CMK (cell line): ENCODE measurements around the gene CYP27C1.
"Not testable (repeated sequence)": the region's sequence is repeated elsewhere in the genome, so short reads cannot be mapped to it uniquely, and the experiment has no call there.

Source experiments
- DNase-seq: peaks from one replicate; pipeline ENCODE4 v3.0.0-alpha.2; 2010; ENCODE audit warnings: low read depth

Gene CYP27C1, protein sequence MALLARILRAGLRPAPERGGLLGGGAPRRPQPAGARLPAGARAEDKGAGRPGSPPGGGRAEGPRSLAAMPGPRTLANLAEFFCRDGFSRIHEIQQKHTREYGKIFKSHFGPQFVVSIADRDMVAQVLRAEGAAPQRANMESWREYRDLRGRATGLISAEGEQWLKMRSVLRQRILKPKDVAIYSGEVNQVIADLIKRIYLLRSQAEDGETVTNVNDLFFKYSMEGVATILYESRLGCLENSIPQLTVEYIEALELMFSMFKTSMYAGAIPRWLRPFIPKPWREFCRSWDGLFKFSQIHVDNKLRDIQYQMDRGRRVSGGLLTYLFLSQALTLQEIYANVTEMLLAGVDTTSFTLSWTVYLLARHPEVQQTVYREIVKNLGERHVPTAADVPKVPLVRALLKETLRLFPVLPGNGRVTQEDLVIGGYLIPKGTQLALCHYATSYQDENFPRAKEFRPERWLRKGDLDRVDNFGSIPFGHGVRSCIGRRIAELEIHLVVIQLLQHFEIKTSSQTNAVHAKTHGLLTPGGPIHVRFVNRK

DNA sequence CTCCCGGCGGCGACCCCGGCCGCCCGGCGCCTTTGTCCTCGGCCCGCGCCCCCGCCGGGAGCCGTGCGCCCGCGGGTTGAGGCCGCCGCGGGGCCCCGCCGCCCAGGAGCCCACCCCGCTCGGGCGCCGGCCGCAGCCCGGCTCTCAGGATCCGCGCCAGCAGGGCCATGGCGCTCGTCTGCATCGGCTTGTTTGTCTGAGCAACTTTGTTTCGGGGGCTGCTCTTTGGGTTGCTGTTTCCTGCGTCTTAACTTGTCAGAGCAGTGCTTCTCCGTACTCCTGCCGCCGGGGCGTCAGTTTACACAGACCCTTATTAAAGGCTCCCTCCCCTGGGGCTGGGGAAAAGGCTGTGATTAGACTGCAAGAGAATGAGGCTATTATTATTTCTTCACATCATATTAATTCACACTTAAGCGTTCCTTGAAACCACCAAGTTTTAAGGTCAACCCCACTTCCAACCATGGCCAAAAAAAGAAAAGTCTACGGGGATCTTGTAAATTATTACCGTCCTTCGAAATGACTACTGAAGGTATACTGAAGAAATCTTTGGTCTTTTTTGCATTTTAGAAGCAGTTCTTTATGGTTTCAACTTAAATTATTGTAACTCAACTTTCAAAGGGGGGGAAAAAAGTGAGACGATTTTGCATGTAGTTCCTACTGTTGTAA is at the start of gene CYP27C1:
Gene CYP27C1 (minus strand): TSS at position 198 of the 666 bp plus-strand sequence. CDS start 29 bp downstream, at position 169.
- DNase-seq, result no peak

DNA sequence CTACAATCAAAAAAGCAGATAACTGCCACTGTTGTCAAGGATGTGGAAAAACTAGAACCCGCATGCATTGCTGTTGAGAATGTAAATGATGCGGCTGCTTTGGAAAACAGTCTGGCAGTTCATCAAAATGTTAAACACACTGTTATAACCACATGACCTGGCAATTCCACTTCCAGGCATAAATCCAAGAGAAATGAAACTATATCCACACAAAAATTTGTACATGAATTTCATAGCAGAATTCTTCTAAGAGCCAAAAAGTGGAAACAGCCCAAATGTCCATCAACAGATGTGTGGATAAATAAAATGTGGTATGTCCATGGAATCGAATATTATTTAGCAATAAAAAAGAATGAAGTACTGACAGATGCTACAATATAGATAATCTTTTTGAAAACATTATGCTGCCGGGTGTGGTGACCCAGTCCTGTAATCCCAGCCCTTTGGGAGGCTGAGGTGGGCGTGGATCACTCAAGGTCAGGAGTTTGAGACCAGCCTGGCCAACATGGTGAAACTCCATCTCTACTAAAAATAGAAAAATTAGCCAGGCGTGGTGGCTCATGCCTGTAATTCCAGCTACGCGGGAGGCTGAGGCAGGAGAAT is 41.8 kb upstream of the CYP27C1 start:
- DNase-seq, result no peak

DNA sequence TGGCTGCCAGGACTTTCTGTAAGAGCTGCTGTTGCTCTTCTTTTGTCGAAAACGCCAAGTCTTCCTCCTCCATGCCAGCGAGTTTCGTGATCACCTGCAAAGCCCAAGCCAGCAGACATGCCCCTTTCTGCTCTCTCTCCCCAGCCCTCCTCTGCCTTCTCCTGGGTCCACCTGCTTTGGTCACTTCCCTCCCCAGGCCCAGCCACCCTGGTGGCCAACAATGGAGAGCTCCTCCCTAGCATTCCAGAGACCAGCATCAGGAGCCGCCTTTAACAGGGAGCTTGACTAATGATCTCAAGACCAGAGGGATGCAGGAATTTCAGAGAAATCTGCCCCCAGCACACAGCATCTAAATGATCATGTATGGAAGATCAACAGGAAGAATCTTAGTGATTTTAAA is 39.3 kb upstream of the CYP27C1 start:
- no peak for DNase-seq

DNA sequence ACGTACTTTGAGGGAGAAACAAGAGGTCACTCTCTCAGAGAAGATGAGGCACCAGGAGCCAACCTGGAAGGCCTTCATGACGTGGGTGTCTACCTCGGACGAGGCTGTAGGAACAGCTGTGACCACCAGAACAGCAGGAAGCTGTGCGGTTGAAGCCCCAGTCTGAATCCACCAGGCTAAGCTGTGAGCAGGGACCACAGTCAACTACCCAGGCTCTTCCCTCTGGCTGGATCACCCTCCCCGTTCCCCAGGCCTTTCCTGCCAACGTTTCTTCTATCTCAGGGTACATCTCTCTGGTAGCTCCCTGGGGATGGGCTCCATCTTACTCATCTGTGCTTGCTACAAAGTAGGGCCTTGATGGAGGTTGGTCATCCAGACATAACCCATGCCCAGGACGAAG is 36.8 kb upstream of the CYP27C1 start:
- DNase-seq, result no peak

DNA sequence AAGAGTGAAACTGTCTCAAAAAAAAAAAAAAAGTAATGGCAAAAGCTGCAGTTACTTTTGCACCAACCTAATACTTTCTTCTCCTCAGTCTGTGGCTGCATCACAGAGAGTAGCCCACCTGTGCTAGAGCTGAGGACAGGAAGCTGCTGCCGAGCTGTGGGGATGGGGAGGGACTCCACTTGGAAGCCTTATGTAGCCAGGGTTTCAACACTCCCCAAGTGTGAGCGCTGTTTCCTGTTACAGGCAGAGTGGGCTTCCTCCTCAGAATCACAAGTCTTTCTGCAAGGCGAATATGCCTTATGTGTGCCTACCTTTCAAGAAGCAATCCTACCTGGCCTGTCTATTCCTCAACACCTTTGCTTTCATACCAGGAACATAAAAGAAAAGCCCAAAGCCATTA is 36.3 kb upstream of the CYP27C1 start:
- no peak for DNase-seq

DNA sequence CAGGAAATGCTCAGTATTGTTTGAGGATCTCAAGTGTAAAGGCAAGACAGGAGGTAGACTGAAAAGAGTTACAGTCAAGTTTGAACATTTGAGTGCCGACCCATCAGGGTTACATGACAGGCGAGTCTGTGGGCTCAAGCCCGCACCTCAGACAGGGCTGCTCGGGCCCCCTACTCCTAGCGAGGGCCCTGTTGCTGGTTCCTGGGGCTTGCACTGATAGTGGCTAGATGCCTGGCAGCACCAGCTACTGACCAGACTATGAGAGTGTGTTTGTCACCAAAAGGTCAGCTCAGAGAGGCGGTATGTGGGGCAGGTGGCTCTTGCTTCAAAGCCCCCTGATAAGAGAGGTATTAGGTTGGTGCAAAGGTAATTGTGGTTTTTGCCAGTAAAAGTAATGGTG is 35.6 kb upstream of the CYP27C1 start:
- no peak for DNase-seq

DNA sequence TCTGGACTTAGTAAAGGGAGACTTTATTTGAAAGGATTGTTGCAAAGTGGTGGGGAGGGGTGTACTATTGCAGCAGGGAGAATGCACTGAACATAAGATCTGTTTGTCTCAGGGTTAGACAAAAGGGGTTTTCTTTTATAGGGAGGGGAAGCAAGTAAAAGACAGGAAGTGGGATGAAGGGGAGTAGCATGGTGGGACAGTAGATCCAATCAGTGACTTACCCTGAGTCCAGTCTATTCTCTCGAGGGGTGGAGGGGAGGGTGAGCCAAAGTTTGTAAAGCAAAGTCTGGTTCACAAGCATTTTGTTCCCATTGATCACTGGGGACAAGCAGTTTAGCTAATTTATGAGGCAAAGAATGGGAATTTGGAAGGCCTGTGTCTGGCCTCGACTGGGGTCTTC is 35.0 kb upstream of the CYP27C1 start:
- no peak for DNase-seq

DNA sequence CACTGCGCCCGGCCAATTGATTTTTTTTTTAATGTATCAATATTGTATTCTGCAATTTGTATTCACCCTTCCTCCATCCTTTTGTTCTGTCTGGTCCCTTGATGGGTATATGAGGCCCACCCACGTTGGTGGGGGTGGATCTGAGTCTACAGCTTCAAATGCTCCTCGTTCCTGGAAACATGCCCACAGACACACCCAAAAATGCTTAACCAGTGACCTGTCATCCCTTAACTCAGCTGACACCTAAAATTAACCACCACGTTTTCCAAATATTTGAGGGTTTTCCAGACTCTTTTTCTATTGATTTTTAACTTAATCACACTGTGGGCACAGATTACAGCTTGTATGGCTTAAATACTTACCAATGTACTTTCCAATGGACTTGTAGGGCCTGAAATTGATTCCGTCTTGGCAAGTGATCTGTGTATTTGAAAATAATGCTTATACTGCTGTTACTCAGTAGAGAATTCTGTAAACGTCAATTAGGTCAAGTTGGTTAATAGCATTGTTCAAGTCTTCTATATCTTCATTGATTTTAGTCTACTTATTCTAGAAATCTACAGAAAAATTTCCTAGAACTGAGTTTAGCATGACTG is 34.4 kb upstream of the CYP27C1 start:
- DNase-seq, result no peak

DNA sequence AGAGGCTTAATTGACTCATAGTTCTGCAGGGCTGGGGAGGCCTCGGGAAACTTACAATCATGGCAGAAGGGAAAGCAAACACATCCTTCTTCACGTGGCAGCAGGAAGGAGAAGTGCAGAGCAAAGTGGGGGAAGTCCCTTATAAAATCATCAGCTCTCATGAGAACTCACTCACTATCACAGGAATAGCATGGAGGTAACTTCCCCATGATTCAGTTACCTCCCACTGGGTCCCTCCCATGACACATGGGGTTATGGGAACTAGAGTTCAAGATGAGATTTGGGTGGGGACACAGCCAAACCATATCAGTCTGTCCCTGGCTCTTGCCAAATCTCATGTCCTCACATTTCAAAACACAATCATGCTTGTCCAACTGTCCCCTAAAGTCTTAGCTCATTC is 21.1 kb upstream of the CYP27C1 start:
- DNase-seq, result not testable (repeated sequence)

DNA sequence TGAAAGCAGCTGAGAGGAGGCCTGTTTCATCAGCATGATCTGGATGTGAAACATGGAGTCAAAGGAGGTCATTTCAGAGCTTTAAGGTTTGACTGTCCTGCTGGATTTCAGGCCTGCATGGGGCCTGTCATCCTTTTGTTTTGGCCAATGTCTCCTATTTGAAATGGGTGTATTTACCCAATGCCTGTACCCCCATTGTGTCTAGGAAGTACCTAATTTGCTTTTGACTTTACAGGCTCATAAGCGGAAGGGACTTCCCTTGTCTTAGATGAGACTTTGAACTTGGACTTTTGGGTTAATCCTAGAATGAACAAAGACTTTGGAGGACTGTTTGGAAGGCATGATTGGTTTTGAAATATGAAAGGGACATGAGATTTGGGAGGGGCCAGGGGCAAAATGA is 19.3 kb upstream of the CYP27C1 start:
- no peak for DNase-seq

DNA sequence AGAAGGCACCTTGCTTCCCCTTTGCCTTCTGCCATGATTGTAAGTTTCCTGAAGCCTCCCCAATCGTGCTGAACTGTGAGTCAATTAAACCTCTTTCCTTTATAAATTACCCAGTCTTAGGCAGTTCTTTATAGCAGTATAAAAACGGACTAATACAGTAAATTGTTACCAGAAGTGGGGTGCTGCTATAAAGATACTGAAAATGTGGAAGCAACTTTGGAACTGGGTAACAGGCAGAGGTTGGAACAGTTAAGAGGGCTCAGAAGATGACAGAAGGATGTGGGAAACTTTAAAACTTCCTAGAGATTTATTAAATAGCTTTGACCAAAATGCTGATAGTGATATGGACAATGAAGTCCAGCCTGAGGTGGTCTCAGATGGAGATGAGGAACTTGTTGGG is 17.7 kb upstream of the CYP27C1 start:
- DNase-seq, result not testable (repeated sequence)

DNA sequence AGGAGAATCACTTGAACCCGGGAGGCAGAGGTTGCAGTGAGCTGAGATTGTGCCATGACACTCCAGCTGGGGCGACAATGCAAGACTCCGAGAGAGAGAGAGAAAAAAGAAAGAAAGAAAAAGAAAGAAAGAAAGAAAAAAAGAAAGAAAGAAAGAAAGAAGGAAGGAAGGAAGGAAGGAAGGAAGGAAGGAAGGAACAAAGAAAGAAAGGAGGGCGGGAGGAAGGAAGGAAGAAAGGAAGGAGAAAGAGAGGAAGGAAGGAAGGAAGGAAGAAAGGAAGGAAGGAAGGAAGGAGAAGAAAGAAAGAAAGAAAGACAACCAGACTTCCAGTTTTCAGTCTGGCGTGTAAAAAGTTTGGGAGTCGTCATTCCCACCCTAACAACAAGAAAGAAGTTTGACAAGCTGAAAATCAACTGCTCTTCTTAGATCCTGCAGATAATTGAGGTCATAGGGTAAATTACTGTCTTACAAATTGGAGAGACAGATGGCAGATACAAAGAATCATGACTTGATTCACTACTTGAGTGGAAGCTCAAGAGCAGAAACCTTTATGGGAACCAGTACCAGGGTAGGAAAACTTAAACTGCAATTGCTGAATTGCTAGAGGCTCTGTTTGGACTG is 15.1 kb upstream of the CYP27C1 start:
- no peak for DNase-seq

DNA sequence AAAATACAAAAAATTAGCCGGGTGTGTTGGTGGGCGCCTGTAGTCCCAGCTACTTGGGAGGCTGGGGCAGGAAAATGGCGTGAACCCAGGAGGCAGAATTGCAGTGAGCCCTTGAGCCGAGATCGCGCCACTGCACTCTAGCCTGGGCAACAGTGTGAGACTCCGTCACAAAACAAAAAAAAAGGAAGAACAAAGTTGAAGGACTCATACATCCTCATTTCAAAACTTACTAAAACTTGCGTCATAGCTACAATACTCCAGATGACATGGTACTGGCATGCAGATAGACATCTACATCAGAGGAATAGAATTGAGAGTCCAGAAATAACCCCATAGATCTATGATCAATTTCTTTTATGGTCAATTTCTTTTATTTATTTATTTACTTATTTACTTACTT is 13.6 kb upstream of the CYP27C1 start:
- no peak for DNase-seq

DNA sequence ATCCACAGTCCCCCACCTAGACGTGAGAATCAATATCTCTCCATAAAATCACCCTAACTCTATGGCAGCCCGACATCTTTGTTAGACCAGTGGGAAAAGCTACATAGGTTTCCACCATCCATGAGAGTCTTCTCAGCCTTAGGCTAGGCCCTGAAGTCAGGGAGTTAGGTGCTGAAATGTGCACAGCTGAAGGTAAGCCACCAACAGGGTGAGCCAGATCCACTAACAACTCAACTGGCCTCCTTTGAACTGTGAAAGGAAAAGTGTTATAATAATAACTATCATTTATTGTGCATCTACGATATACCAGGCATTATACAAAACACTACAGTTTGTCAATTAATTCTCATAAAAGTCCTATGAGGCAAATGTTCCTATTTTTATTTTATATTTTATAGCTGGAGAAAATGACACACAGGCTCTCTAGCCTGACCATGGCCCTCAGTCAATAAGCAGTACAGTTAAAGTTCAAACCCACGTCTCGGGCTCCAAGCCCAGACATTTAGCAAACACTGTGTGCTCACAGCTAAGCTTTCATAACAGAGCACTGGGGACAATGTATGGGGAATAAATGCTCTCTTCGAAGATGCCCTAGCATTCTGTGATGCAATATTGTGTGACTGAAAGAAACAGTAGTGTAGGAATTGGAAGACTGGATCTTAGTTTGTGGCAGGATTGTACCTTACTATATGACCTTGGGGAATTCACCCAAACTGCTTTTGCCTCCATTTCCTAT is 11.2 kb upstream of the CYP27C1 start:
- no peak for DNase-seq

DNA sequence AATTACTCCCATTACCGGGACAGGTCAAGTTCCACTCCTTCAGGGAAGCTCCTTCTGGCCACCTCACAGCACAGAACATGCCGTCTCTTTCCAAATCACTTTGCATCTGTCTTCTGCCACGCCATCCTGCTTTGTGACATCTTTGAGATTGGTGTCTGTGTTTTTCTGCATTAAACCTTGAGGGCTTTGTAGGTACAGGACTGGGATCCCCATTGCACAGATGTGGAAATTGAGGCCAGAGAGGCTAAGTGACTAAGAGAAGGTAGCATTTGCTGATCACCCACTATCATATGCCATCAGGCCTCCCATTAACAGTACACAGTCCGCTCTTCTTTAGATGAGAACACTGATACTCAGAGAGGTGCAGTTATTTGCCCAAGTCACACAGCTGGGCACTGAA is 9.5 kb upstream of the CYP27C1 start:
- no peak for DNase-seq

DNA sequence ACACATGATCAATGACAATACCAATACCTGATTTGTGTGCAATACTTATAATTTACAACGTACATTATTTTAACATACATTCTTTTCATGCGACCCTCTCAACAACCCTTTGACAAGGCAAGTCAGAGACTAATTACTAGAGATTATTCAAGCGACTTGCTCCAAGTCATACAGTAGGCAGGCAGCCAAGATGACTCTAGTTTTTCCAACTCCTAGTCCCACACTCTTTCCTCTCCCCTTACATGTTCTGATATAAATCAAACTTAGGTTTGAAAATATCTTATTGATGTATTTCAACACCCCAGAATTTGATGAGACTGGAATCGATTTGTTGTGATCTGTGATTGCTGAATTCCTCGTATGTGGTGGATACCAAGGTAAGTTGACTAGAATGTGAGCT is 8.0 kb upstream of the CYP27C1 start:
- no peak for DNase-seq

DNA sequence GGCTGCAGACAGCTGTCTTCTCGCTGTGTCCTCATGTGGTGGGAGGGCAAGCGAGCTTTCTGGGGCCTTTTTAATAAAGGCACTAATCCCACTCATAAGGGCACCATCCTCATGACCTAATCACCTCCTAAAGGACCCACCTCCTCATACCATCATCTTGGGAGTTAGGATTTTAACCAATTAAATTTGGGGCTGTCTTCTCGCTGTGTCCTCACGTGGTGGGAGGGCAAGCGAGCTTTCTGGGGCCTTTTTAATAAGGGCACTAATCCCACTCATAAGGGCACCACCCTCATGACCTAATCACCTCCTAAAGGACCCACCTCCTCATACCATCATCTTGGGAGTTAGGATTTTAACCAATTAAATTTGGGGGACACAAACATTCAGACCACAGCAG is 7.2 kb upstream of the CYP27C1 start:
- not testable (repeated sequence) for DNase-seq

DNA sequence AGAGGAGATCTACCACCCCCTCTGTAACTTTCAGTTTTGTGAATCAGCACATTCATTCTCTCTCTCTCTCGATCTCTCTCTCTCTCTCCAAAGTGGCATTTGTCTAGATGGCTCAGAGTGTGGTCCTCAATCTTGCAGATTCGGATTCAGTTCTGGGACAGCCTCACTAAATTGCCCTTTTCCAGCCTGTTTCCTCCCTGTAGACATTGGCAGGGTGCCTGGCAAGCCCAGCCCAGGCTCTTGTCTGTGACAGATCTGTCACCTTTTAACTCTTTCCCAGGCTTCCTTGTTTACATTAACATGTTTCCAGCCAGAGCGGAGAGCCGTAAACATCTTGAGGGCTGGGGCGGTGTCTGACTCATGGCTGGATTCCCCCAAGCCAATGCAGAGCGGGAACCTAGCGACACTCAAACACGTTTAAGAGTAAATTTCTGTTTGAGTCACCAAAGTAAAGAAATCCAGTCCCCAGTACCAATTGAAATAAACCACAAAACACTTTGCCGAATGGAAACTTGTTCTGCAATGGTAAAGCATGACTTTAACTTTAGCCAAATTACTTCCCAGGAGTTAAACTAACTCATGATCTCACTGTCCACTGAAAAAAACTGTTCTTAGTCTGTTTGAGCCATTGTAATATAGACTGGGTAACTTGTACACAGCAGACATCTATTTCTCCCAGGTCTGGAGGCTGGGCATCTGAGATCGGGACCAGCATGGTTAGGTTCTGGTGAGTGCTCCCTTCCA is 6.6 kb upstream of the CYP27C1 start:
- no peak for DNase-seq

DNA sequence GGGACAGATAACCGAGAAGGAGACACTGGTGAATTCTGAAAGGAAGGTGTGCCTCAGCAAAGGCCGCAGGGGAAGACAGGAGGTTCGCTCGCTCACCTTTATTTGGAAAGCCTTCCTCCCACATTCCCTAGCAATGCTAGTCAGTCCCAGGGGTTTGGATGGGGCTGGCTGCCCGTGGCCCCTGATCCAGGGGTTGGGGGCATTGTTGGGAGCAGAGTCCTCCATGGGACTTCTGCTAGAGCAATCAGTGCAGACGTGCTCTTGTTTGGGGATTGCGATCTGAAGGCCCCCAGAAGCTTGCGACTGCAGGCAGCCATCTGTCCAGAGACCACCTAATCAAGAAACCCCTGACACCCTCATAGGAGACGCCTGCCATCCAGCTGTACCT is 6.0 kb upstream of the CYP27C1 start:
- no peak for DNase-seq

DNA sequence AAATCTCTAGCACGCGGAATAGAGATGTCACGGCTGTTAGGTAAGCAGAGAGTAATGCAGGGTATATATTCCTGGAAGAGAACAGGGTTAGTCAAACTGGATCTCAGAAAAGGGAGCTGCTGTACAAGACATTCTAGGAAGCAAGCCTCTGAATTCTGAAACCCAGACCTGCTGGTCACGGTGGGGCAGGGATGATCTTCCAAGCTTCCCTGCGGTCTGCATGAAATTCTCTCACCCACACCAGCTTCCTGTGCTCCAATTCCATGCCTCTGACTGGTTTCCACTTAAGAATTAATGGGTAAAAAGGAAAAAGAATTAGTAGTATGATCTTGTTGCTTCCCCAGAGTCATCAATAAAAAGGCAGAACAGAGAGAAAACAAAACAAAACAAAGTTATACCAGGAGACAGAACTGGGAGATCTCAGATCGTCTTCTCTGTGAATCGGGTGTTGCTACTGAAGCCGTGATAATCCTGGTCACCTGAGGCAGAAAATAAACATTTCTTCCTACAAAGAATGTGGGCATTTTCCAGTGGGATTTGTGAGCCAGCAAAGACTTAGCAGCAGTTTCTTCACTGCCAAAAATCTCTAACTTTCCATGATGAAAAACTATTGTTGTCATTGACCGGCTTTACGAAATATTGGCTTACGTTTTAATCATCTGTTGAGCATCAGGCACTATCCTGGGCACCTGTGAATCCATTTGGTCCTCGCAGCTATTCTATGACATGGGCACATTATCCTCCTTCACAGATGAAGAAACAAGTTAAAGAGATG is 5.3 kb upstream of the CYP27C1 start:
- DNase-seq, result no peak
